ENCODE data around the gene AGAP1.

AGAP1 gene

GRCh38 chr2:235806986-235807750, 313.3 kb downstream of the AGAP1 start:
- H3K4me3 ChIP-seq (replicated peaks in 1 of 2; ENCODE audit: low read depth in 2 of 2, low read length in 2 of 2): no peak overlapping the region
- no peak for TF ChIP-seq CTCF (IDR thresholded peaks at IDR 0.05; ENCODE audit: low read depth, low read length)
- no peak for DNase-seq (ENCODE audit: low read depth in 2 of 2)

GRCh38 chr2:235808366-235808765, 314.5 kb downstream of the AGAP1 start:
- TF ChIP-seq CTCF (IDR thresholded peaks at IDR 0.05; ENCODE audit: low read depth, low read length): no peak
- H3K4me3 ChIP-seq (replicated peaks in 1 of 2; ENCODE audit: low read depth in 2 of 2, low read length in 2 of 2): no peak overlapping the region
- no peak for DNase-seq (ENCODE audit: low read depth in 2 of 2)

GRCh38 chr2:235810252-235810651, 316.4 kb downstream of the AGAP1 start:
- TF ChIP-seq CTCF (IDR thresholded peaks at IDR 0.05; ENCODE audit: low read depth, low read length): no peak

GRCh38 chr2:235810846-235811245, 317.0 kb downstream of the AGAP1 start:
- no peak for DNase-seq (ENCODE audit: low read depth in 2 of 2)
- no peak overlapping the region for H3K4me3 ChIP-seq (replicated peaks in 1 of 2; ENCODE audit: low read depth in 2 of 2, low read length in 2 of 2)
- no peak for TF ChIP-seq CTCF (IDR thresholded peaks at IDR 0.05; ENCODE audit: low read depth, low read length)

More at GRCh38 chr2:235810252-235810651, 316.4 kb downstream of the AGAP1 start:
- H3K4me3 ChIP-seq (replicated peaks in 1 of 2; ENCODE audit: low read depth in 2 of 2, low read length in 2 of 2): no peak overlapping the region
- no peak for DNase-seq (ENCODE audit: low read depth in 2 of 2)

GRCh38 chr2:235811446-235812184, 317.8 kb downstream of the AGAP1 start:
- DNase-seq (ENCODE audit: low read depth in 2 of 2): no peak
- TF ChIP-seq CTCF (IDR thresholded peaks at IDR 0.05; ENCODE audit: low read depth, low read length): no peak
- no peak overlapping the region for H3K4me3 ChIP-seq (replicated peaks in 1 of 2; ENCODE audit: low read depth in 2 of 2, low read length in 2 of 2)

GRCh38 chr2:235812185-235812665, 318.4 kb downstream of the AGAP1 start:
- no peak overlapping the region for H3K4me3 ChIP-seq (replicated peaks in 1 of 2; ENCODE audit: low read depth in 2 of 2, low read length in 2 of 2)
- no peak for DNase-seq (ENCODE audit: low read depth in 2 of 2)
- TF ChIP-seq CTCF (IDR thresholded peaks at IDR 0.05; ENCODE audit: low read depth, low read length): no peak

Data from cardiac fibroblast (primary cell).